GM10266 (cell line): Measurements from ENCODE around the gene CGB3.
A peak's percentile ranks its signal among the peaks of the same experiment; 100 is the strongest.
"Not testable (repeated sequence)": the region's sequence is repeated elsewhere in the genome, so short reads cannot be mapped to it uniquely, and the experiment has no call there.

Experiments
- DNase-seq: peaks from one replicate; pipeline ENCODE4 v3.0.0; 2012; ENCODE audit errors: extremely low spot score
- TF ChIP-seq, protein P1 (sequence below): IDR thresholded peaks from 2 replicates; pipeline ENCODE4 v1.5.1; 2012; ENCODE audit warnings: mild to moderate bottlenecking, low read depth; ENCODE audit not compliant: control insufficient read depth, insufficient read depth; ENCODE audit errors: missing control alignments

Gene CGB3

DNA sequence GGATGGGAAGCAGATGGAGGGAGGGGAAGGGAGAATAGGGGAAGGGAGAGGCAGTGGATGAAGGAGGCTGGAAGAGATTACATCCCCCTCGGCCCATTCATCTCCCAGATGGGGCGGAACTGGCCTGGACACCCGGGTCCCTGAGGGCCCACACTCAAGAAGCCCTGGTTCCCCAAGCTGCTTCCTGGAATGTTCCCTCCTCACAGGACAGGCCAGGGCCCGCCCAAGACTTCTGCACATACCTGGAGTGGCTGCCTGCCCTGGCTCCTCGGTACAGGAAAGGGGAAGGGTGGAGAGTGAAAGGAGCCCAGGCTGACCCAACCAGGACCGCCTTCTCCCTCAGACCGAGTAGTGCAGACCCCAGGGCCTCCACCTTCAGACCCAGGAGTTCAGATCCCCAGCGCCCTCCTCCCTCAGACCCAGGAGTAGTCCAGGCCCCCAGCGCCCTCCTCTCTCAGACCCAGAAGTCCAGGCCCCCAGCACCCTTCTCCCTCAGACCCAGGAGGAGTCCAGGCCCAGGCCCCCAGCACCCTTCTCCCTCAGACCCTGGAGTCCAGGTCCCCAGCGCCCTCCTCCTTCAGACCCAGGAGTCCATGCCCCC is 40.0 kb upstream of the CGB3 start:
- TF ChIP-seq, protein P1, sequence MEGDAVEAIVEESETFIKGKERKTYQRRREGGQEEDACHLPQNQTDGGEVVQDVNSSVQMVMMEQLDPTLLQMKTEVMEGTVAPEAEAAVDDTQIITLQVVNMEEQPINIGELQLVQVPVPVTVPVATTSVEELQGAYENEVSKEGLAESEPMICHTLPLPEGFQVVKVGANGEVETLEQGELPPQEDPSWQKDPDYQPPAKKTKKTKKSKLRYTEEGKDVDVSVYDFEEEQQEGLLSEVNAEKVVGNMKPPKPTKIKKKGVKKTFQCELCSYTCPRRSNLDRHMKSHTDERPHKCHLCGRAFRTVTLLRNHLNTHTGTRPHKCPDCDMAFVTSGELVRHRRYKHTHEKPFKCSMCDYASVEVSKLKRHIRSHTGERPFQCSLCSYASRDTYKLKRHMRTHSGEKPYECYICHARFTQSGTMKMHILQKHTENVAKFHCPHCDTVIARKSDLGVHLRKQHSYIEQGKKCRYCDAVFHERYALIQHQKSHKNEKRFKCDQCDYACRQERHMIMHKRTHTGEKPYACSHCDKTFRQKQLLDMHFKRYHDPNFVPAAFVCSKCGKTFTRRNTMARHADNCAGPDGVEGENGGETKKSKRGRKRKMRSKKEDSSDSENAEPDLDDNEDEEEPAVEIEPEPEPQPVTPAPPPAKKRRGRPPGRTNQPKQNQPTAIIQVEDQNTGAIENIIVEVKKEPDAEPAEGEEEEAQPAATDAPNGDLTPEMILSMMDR: no peak
- peak; percentile 37 for DNase-seq

DNA sequence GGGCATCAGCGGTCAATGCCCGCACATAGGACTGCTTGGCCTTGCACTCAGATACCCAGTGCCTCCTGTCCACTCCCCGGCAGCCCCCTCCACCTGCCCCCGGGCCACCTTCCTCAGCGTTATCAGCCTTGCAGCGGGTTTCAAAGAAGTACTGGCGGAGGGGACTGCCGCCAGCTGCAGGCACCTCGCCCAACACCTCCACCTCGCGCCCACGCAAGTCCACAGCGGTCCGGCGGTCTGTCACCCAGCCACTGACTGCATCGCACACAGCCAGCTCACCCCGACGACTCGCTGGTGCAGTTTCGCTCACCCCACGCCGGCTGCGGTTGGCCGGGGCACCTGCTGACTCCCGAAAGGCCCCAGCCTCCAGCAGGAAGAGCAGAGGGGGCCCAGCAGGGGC is 37.3 kb upstream of the CGB3 start:
- TF ChIP-seq, protein P1: no peak
- DNase-seq: peak; percentile 51

GRCh38 chr19:49061000-49061399 is 36.9 kb upstream of the CGB3 start:
- no peak for DNase-seq
- TF ChIP-seq, protein P1: no peak

GRCh38 chr19:49059053-49059452 is 34.9 kb upstream of the CGB3 start:
- no peak for DNase-seq
- TF ChIP-seq, protein P1: no peak

DNA sequence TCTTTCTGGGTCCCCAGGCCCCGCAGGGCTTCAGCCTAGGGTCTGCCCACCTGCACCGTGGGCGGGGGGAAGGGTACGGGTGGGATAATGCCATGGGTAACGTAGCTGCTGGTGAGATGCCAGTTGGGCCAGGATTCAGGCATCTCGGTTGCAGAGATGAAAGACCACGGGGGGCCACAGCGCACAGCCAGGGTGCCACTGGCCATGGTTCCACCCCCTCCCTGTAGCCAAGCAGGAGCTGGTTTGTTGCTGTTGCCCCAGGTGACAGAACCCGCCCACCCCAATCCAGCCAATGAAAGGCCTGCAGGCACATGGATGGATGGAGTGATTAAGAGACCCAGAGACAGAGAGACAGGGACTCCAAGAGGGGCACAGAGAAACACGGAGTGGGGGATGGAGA is 34.4 kb upstream of the CGB3 start:
- peak; percentile 61 for DNase-seq
- TF ChIP-seq, protein P1: no peak

GRCh38 chr19:49057636-49058234 is 33.6 kb upstream of the CGB3 start, which contains the start of gene CGB7:
Gene CGB7, minus strand, starts transcription at chr19:49057749. Its CDS starts 2,374 bp downstream, at chr19:49055375.
- peak; percentile 50 for DNase-seq
- TF ChIP-seq, protein P1: no peak

DNA sequence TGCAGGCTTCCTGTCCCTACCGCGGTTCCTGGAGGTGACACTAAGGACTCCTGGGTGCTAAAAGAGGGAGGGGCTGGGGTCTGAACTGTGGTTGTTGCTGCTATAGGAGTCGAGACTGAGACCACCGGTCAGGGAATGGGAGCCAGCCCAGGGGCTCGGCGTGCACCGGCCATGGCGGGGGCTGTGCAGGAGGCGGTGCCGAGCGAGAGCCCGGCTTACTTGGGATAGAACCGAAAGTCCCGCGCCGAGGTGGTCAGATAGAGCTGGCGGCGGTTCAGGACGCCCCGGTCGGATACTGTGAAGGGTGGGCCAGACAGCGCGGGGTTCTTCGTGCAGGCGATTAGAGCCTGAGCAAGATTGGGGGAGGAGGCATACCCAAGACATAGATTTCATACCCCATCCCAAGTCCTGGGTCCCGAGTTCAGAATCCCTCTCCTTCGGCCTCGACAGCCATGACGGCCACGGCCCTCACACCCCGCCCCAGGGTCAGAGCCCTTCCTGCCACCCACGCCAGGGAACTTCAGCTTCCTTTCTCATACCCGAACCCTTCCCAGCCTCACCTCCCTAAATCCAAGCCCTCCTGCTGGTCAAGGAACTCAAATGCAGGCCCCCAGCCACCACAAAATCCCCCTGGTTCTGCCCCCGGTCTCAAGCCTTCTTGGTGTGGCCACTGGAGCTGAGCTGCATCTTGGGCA is 32.9 kb upstream of the CGB3 start:
- DNase-seq: not testable (repeated sequence)
